ENCODE data around the gene MYO3B. TPM values are rescaled to one million over a fixed set of nuclear protein-coding genes. Genes with fewer than 3 reads are reported as not detected.

MYO3B gene
- total RNA-seq, 2 experiments from 2014 or later: not detected

DNA sequence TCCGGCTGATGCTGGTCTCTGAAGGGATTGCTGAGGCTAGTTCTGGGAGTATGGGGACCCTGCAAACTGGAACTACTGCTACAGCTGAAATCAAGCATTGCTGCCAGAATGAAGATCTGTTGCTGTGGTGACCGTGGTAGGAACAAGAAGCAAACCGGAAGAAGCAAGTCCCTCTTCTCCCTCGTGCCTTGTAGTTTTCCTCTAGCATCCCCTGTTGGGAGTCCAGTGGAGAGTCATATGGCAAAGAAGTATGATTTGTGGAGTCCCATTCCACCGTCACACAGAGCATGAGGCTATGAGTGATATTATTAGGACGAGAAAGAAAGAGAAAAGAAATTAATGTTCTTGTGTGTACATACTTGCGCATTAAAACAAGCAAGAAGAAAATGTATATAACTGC lies 398.3 kb downstream of the MYO3B start:
- Histone ChIP-seq H3K36me3 (ENCODE audit: insufficient read depth, low read length) (no peaks in the 10 kb centered on the region), H2AFZ (ENCODE audit: low read length) (no peak overlapping the region), H3K9me2 (ENCODE audit: insufficient read depth, low read length) (no peaks in the 10 kb centered on the region), H4K20me1 (ENCODE audit: insufficient read depth, low read length) (no peaks in the 10 kb centered on the region), H3K9me3 (ENCODE audit: low read length) (no peaks in the 10 kb centered on the region), H3K79me2 (ENCODE audit: insufficient read depth, low read depth, low read length) (no peaks in the 10 kb centered on the region), H3K27ac (ENCODE audit: low read depth, low read length, poor library complexity, severe bottlenecking) (no peak overlapping the region), H3K4me2 (ENCODE audit: low read length) (no peak overlapping the region), H3K4me3 (ENCODE audit: low read depth, low read length, poor library complexity, severe bottlenecking) (no peak overlapping the region), H3K4me1 (ENCODE audit: insufficient read depth, low read length, poor library complexity, severe bottlenecking) (no peaks in the 10 kb centered on the region)
- no TSS peak for BruUV-seq (replicated peaks)
- ChIA-PET POLR2A (no interaction called here), CTCF (ENCODE audit: unreplicated experiment) (no interaction called here)
- no peak for TF ChIP-seq EZH2phosphoT487 (IDR thresholded peaks at IDR 0.05; ENCODE audit: borderline replicate concordance, low read depth, low read length)
- TF ChIP-seq, protein P1, sequence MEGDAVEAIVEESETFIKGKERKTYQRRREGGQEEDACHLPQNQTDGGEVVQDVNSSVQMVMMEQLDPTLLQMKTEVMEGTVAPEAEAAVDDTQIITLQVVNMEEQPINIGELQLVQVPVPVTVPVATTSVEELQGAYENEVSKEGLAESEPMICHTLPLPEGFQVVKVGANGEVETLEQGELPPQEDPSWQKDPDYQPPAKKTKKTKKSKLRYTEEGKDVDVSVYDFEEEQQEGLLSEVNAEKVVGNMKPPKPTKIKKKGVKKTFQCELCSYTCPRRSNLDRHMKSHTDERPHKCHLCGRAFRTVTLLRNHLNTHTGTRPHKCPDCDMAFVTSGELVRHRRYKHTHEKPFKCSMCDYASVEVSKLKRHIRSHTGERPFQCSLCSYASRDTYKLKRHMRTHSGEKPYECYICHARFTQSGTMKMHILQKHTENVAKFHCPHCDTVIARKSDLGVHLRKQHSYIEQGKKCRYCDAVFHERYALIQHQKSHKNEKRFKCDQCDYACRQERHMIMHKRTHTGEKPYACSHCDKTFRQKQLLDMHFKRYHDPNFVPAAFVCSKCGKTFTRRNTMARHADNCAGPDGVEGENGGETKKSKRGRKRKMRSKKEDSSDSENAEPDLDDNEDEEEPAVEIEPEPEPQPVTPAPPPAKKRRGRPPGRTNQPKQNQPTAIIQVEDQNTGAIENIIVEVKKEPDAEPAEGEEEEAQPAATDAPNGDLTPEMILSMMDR (conservative IDR thresholded peaks at IDR 0.05; ENCODE audit: low read length): no peak
- intact Hi-C loops (cut with micrococcal nuclease; ENCODE audit: unreplicated experiment): no loop called here
- DNase-seq (ENCODE audit: low spot score): no peak

DNA sequence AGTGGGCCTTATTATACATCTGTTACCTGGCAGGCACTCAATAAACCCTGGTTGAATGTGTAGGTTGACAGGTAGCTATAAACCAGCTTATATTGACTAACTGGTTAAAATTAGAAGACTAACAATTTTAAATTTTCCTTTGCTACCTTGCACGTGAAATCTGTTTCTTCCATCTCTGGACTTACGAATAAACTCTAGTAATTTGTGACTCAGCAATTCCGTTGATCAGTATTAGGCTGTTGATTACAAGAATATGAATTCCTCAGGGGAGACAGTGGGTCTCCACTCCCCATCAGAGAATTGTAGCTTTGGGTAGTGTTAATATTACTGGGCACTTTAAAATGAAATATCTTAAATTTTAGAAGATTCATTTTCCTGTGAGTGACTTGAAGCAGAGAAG lies 399.4 kb downstream of the MYO3B start:
- CTCF ChIA-PET (ENCODE audit: unreplicated experiment): no interaction called here
- Histone ChIP-seq H3K4me1 (ENCODE audit: insufficient read depth, low read length, poor library complexity, severe bottlenecking) (no peaks in the 10 kb centered on the region), H3K4me3 (ENCODE audit: low read depth, low read length, poor library complexity, severe bottlenecking) (no peak overlapping the region), H2AFZ (ENCODE audit: low read length) (no peak overlapping the region), H3K36me3 (ENCODE audit: insufficient read depth, low read length) (no peaks in the 10 kb centered on the region), H4K20me1 (ENCODE audit: insufficient read depth, low read length) (no peaks in the 10 kb centered on the region), H3K27ac (ENCODE audit: low read depth, low read length, poor library complexity, severe bottlenecking) (no peak overlapping the region), H3K9me3 (ENCODE audit: low read length) (no peaks in the 10 kb centered on the region), H3K79me2 (ENCODE audit: insufficient read depth, low read depth, low read length) (no peaks in the 10 kb centered on the region), H3K4me2 (ENCODE audit: low read length) (no peak overlapping the region), H3K9me2 (ENCODE audit: insufficient read depth, low read length) (no peaks in the 10 kb centered on the region)
- no peak for TF ChIP-seq EZH2phosphoT487 (IDR thresholded peaks at IDR 0.05; ENCODE audit: borderline replicate concordance, low read depth, low read length)
- TF ChIP-seq, protein P1 (conservative IDR thresholded peaks at IDR 0.05; ENCODE audit: low read length): no peak
- intact Hi-C loops (cut with micrococcal nuclease; ENCODE audit: unreplicated experiment): no loop called here
- no TSS peak for BruUV-seq (replicated peaks)
- POLR2A ChIA-PET: interaction anchor here (0.8 kb wide), 1 partner anchor 103 kb away, joined by 3 read pairs; no protein-coding TSS in a partner anchor
- no peak for DNase-seq (ENCODE audit: low spot score)

- ChIA-PET CTCF (ENCODE audit: unreplicated experiment) (no interaction called here), POLR2A (no interaction called here)
- DNase-seq (ENCODE audit: low spot score): no peak
- no peaks in the 10 kb centered on the region for H3K4me1 ChIP-seq (ENCODE audit: insufficient read depth, low read length, poor library complexity, severe bottlenecking)
- TF ChIP-seq, protein P1 (conservative IDR thresholded peaks at IDR 0.05; ENCODE audit: low read length): no peak
- no peak for TF ChIP-seq EZH2phosphoT487 (IDR thresholded peaks at IDR 0.05; ENCODE audit: borderline replicate concordance, low read depth, low read length)
- no peak overlapping the region for H3K4me2 ChIP-seq (ENCODE audit: low read length)
- no peaks in the 10 kb centered on the region for H3K36me3 ChIP-seq (ENCODE audit: insufficient read depth, low read length)
- H3K79me2 ChIP-seq (ENCODE audit: insufficient read depth, low read depth, low read length): no peaks in the 10 kb centered on the region
- no peak overlapping the region for H2AFZ ChIP-seq (ENCODE audit: low read length)
- intact Hi-C loops (cut with micrococcal nuclease; ENCODE audit: unreplicated experiment): no loop called here
- no peak overlapping the region for H3K4me3 ChIP-seq (ENCODE audit: low read depth, low read length, poor library complexity, severe bottlenecking)
- H3K9me3 ChIP-seq (ENCODE audit: low read length): no peaks in the 10 kb centered on the region
- no peaks in the 10 kb centered on the region for H4K20me1 ChIP-seq (ENCODE audit: insufficient read depth, low read length)
- no peak overlapping the region for H3K27ac ChIP-seq (ENCODE audit: low read depth, low read length, poor library complexity, severe bottlenecking)
- BruUV-seq (replicated peaks): no TSS peak
- H3K9me2 ChIP-seq (ENCODE audit: insufficient read depth, low read length): no peaks in the 10 kb centered on the region
Measured at GRCh38 chr2:170578606-170579005, 400.7 kb downstream of the MYO3B start.
